Esophagus (tissue), 2 donors: ENCODE data around the gene SACM1L. TPM values are rescaled to one million over a fixed set of nuclear protein-coding genes. Genes with fewer than 3 reads are reported as not detected.

Experiments
- H3K27ac ChIP-seq, 2 donors: one replicate each; pipeline ENCODE4 v1.5.1; 2013; ENCODE audit warnings: low read depth in 2 of 2, mild to moderate bottlenecking in 2 of 2, inconsistent platforms in 1 of 2, low read length in 1 of 2, moderate library complexity in 1 of 2
- H3K27me3 ChIP-seq, 2 donors: one replicate each; pipeline ENCODE4 v1.6.1; 2013; ENCODE audit warnings: low read length in 2 of 2, control low read depth in 1 of 2, mild to moderate bottlenecking in 1 of 2; ENCODE audit not compliant: insufficient read depth in 2 of 2, control insufficient read depth in 1 of 2
- H3K36me3 ChIP-seq, 2 donors: one replicate each; pipeline ENCODE4 v1.6.1; 2013; ENCODE audit warnings: low read length in 1 of 2; ENCODE audit not compliant: control insufficient read depth in 2 of 2, insufficient read depth in 2 of 2
- H3K4me1 ChIP-seq, 2 donors: one replicate each; pipeline ENCODE4 v1.6.1; 2013; ENCODE audit warnings: low read length in 1 of 2; ENCODE audit not compliant: control insufficient read depth in 2 of 2, insufficient read depth in 2 of 2
- H3K4me3 ChIP-seq, 2 donors: one replicate each; pipeline ENCODE4 v1.5.1; 2013; ENCODE audit warnings: low read length in 2 of 2, mild to moderate bottlenecking in 2 of 2, low read depth in 1 of 2, moderate library complexity in 1 of 2
- H3K9me3 ChIP-seq, 2 donors: one replicate each; pipeline ENCODE4 v1.6.1; 2013; ENCODE audit warnings: mild to moderate bottlenecking in 2 of 2, low read depth in 1 of 2, low read length in 1 of 2, moderate library complexity in 1 of 2; ENCODE audit not compliant: control insufficient read depth in 2 of 2, insufficient read depth in 1 of 2
- WGBS, 2 donors: extraction: QIAGEN DNeasy Blood & Tissue Kit; methylation state at CpG; one replicate each; pipeline ENCODE4 v1.1.7; 2013; 5-methylcytosine and 5-hydroxymethylcytosine counted together
- polyA plus RNA-seq, 2 donors: library from polyadenylated mRNA; stranded (reverse); fragments of 200-250 nt; gene quantifications; one replicate each; pipeline ENCODE4 v1.2.3, GENCODE V29; 2013
- donor health status: healthy with polysubstance abuse.
- donor health status: Bipolar disorder and iron deficiency.

SACM1L gene
- polyA plus RNA-seq, 2 donors: 14.1 to 16.9 TPM

DNA sequence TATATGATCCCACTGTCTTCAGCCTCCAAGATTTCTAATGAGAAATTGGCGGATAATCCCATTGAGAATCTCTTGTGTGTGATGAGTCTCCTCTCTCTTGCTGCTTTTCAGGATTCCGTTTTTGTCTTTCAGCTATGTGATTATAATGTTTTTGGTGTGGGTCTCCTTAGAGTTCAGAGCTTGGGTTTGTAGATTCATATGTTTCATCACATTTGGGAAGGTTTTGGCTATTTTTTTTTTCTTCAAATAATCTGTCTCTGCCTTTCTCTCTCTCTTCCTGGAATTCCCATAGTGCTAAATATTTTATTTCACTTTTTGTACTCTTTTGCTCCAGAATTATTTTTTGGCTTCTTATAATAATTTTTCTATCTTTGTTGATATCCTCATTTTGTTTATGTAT is 40.4 kb downstream of the SACM1L start:
- Histone ChIP-seq H3K27me3 (no peaks in the 10 kb centered on the region), H3K27ac (no peak overlapping the region), H3K36me3 (peaks cover 0 to 5% of the 10 kb centered on the region in 2 donors), H3K4me3 (no peak overlapping the region), H3K9me3 (no peaks in the 10 kb centered on the region), H3K4me1 (no peaks in the 10 kb centered on the region)
- WGBS, 2 donors: 97 to 100% methylated on average over 2 of the region's 2 CpGs

DNA sequence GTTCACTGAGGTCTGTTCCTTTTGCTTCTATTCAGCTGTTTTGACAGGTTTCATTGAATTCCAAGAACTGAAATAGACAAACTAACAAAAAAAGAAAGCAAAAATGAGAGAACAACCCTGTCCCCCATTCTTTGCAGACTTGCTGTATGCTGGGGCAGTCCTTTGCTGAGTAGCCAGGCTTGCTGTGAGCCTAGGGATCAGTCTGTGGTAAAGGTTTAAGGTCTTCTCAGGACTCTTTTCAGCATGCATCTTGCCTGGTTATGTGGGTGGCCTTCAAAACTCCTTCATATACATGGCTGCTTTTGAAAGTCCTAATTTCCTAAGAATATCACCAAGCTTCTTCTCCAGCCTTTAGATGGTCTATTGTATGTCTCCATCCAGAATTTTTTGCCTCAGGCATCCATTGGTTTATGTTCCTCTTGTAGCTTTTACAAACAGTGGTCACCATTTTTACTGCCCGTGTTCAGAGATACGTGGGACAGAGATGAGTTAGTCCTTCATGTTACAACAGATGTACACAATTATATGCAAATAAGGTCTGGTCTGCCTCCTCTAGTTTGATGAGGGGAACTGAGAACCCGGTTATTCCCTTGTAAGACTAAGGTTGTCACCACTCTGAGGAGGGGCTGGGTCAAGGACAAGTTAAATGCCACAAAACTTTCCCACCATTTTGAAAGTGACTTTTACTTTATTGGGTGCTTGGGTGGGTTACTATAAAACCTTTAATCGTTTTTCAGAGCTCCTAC is 41.4 kb downstream of the SACM1L start:
- H3K27me3 ChIP-seq: no peaks in the 10 kb centered on the region
- WGBS, 2 donors: 91 to 93% methylated on average over 4 of the region's 4 CpGs
- peaks cover 0 to 5% of the 10 kb centered on the region in 2 donors for H3K36me3 ChIP-seq

DNA sequence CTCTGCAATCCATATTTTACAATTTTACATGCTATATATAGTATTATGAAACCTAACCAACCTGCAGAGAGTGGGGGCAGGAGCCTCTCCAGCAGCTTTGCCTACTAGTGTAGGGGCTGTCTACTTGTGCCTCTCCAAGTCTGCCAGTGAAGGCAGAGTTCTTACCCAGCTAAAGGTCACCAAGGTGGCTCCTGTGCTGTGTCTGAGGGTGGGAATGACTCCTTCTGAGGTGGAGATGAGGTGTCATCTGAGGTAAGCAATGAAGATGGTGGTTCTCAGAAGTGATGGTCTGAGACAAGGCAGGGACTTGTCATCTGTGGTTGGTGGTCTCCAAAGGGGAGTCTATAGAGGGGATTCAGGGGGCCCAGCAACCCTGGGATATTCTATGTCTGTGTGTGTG is 47.5 kb downstream of the SACM1L start:
- no peak overlapping the region for H3K27ac ChIP-seq
- peaks cover 4 to 17% of the 10 kb centered on the region in 2 donors for H3K36me3 ChIP-seq

More for the DNA sequence above, 41.4 kb downstream of the SACM1L start:
- Histone ChIP-seq H3K9me3 (no peaks in the 10 kb centered on the region), H3K27ac (no peak overlapping the region), H3K4me3 (no peak overlapping the region), H3K4me1 (no peaks in the 10 kb centered on the region)

GRCh38 chr3:45737234-45737633 is 48.0 kb downstream of the SACM1L start:
- H3K36me3 ChIP-seq: peaks cover 4 to 17% of the 10 kb centered on the region in 2 donors
- no peak overlapping the region for H3K4me3 ChIP-seq
- no peaks in the 10 kb centered on the region for H3K9me3 ChIP-seq
- WGBS, 2 donors: 89 to 97% methylated on average over 2 of the region's 2 CpGs
- no peaks in the 10 kb centered on the region for H3K4me1 ChIP-seq
- no peaks in the 10 kb centered on the region for H3K27me3 ChIP-seq
- no peak overlapping the region for H3K27ac ChIP-seq

More for the DNA sequence above, 47.5 kb downstream of the SACM1L start:
- no peak overlapping the region for H3K4me3 ChIP-seq
- H3K27me3 ChIP-seq: no peaks in the 10 kb centered on the region
- no peaks in the 10 kb centered on the region for H3K4me1 ChIP-seq
- no peaks in the 10 kb centered on the region for H3K9me3 ChIP-seq

DNA sequence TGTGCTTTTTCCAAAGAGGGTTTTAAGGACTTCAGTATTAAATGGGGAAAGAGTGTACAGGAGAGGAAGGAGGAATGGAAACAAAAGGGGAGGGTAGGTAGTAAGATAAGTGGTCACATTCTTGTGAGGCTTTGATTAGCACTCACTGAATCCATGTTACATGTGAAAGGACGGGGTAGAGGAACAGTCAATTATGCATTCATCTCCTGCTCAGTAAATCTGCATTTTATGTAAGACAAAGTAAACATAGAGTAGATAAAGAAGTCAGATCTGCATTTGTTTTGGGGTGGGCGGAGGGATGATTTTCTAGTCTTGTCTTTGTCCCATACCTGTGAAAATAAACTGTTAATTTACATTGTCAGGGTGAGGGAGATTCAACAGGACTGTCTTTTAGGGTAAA is 50.8 kb downstream of the SACM1L start:
- H3K36me3 ChIP-seq: peaks cover 4 to 13% of the 10 kb centered on the region in 2 donors
- H3K4me3 ChIP-seq: no peak overlapping the region
- WGBS, 2 donors: 92 to 95% methylated on average over 2 of the region's 2 CpGs
- H3K27ac ChIP-seq: no peak overlapping the region
- no peaks in the 10 kb centered on the region for H3K27me3 ChIP-seq
- H3K4me1 ChIP-seq: no peaks in the 10 kb centered on the region
- H3K9me3 ChIP-seq: no peaks in the 10 kb centered on the region

DNA sequence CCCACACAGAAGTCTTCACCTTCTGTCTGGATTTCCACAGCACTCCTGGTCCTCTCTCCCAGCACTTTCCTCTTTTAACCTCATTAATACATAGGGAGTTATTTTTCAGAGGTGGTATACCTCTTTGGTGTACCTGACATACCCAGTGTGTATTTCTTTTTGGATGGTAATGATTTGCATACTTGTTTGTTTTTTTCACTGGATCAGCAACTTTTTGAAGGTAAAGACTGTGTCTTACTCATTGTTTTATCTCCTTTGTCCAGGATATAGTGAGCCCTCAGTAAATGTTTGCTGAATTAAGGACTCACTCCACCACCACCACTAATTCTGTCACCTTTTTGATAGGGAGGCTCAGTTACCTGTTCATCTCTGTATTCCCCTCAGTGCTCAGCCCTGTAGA is 52.1 kb downstream of the SACM1L start:
- Histone ChIP-seq H3K36me3 (peaks cover 4 to 18% of the 10 kb centered on the region in 2 donors), H3K4me3 (no peak overlapping the region), H3K27ac (no peak overlapping the region)

GRCh38 chr3:45741742-45742460 is 52.7 kb downstream of the SACM1L start:
- 71 to 73% methylated on average over 6 of the region's 6 CpGs for WGBS, 2 donors
- Histone ChIP-seq H3K27ac (no peak overlapping the region), H3K9me3 (no peaks in the 10 kb centered on the region), H3K27me3 (no peaks in the 10 kb centered on the region), H3K4me3 (no peak overlapping the region), H3K4me1 (no peaks in the 10 kb centered on the region), H3K36me3 (peaks cover 4 to 21% of the 10 kb centered on the region in 2 donors)

More for the DNA sequence above, 52.1 kb downstream of the SACM1L start:
- Histone ChIP-seq H3K9me3 (no peaks in the 10 kb centered on the region), H3K4me1 (no peaks in the 10 kb centered on the region), H3K27me3 (no peaks in the 10 kb centered on the region)

DNA sequence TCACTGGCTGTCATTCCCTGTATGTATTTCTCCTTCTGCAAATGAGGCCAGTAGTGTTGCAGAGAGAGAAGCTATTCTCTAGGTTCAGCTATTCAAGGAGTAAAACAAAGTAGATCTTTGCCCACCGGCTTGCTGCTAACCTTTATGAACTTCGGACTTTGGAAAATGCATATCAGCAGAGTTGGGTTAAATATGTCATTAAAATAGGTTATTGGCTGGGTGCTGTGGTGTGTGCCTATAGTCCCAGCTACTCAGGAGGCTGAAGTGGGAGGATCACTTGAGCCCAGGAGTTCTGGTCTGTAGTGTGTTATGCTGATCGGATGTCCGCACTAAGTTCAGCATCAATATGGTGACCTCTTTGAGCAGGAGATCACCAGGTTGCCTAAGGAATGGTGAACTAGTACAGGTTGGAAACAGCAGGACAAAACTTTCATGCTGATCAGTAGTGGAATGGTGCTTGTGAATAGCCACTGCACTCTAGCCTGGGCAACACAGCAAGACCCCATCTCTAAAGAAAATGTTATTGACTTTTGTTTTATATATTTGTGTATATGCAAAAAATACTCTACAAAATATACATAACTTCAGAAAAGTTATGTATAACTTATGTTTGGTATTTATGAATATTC is 53.4 kb downstream of the SACM1L start:
- Histone ChIP-seq H3K4me1 (no peaks in the 10 kb centered on the region), H3K4me3 (no peak overlapping the region), H3K27ac (no peak overlapping the region), H3K36me3 (peaks cover 4 to 22% of the 10 kb centered on the region in 2 donors), H3K27me3 (no peaks in the 10 kb centered on the region), H3K9me3 (no peaks in the 10 kb centered on the region)
- 92 to 96% methylated on average over 4 of the region's 4 CpGs for WGBS, 2 donors

DNA sequence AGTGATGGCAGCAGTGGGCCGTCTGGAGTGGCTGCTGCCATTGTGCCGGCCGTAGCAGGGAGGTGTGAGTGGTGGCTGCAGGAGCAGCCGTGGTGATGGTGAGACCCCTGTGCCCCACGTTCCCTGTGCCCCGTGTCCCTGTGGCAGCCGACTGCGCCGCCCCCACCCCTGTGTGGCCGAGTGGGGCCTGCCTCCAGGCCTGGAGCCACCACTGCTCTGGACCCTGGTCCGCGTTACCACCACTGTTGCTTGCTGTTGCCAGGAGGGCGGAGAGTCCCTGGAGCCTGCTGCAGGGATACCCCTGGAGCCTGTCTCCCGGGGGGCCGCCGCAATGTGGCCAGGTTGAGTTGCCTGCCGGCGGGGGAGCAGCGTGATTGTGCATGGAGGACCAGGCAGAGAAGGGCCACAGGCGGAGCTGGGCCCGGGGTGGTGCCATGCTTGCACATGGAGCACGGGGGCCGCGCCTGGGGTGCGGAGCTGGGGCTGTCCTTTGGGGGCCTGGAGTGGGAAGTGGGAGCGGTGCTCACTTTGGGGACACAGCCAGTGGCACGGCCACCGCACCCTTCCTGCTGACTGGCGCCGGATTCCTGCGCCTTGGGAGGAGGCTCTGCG is 57.1 kb downstream of the SACM1L start:
- Histone ChIP-seq H3K27ac (no peak overlapping the region), H3K4me3 (no peak overlapping the region), H3K9me3 (no peaks in the 10 kb centered on the region), H3K27me3 (no peaks in the 10 kb centered on the region), H3K36me3 (peaks cover 0 to 19% of the 10 kb centered on the region in 2 donors), H3K4me1 (peaks cover 0 to 4% of the 10 kb centered on the region in 2 donors)
- 95 to 97% methylated on average over 32 of the region's 32 CpGs for WGBS, 2 donors
